SU-DHL-6 (cell line): ENCODE results near the gene FOXI2.

Source experiments
- H2AFZ ChIP-seq: fragments of 200-600 bp; sonication (generic); 2 replicates; pipeline ENCODE4 v1.6.1; 2014; ENCODE audit warnings: low read depth, mild to moderate bottlenecking, moderate library complexity, mixed read lengths, antibody characterized with exemption, low read length; ENCODE audit not compliant: severe bottlenecking
- H3F3A ChIP-seq: fragments of 200-600 bp; shearing (Covaris generic); 2 replicates; pipeline ENCODE4 v1.6.0; 2016; ENCODE audit warnings: antibody characterized with exemption, mild to moderate bottlenecking; ENCODE audit not compliant: insufficient read depth
- H3K27ac ChIP-seq: fragments of 200-600 bp; sonication (generic); 2 replicates; pipeline ENCODE4 v1.5.1; 2016; ENCODE audit warnings: low read depth, mild to moderate bottlenecking, low read length, moderate library complexity, mixed read lengths
- H3K27me3 ChIP-seq: fragments of 200-600 bp; sonication (generic), shearing (Covaris generic); 2 replicates; pipeline ENCODE4 v1.6.0; 2014; ENCODE audit warnings: mild to moderate bottlenecking, low read length
- H3K36me3 ChIP-seq: fragments of 200-600 bp; sonication (generic); 2 replicates; pipeline ENCODE4 v1.6.1; 2014; ENCODE audit warnings: mild to moderate bottlenecking, low read length, mixed read lengths
- H3K4me2 ChIP-seq: fragments of 300-600, 200-600 bp; shearing (Covaris generic), sonication (generic); 2 replicates; pipeline ENCODE4 v1.6.0; 2014; ENCODE audit warnings: low read length, low read depth, mild to moderate bottlenecking; ENCODE audit not compliant: poor library complexity, severe bottlenecking
- H3K4me3 ChIP-seq: fragments of 200-600 bp; sonication (generic); 2 replicates; pipeline ENCODE4 v1.5.1; 2014; ENCODE audit warnings: antibody characterized with exemption, low read length, mild to moderate bottlenecking, mixed read lengths; ENCODE audit not compliant: insufficient read depth, poor library complexity, severe bottlenecking
- H3K79me2 ChIP-seq: fragments of 200-600 bp; sonication (generic); 2 replicates; pipeline ENCODE4 v1.6.1; 2014; ENCODE audit warnings: mild to moderate bottlenecking, low read length, moderate library complexity; ENCODE audit not compliant: insufficient read depth
- H3K9ac ChIP-seq: fragments of 200-600 bp; sonication (generic); 2 replicates; pipeline ENCODE4 v1.7.0; 2014; ENCODE audit warnings: mild to moderate bottlenecking, low read length
- H3K9me2 ChIP-seq: fragments of 200-600 bp; sonication (generic); replicated peaks from 2 replicates; pipeline ENCODE4 v1.6.1; 2014; ENCODE audit warnings: low read length; ENCODE audit not compliant: insufficient read depth
- H3K9me3 ChIP-seq: fragments of 200-600 bp; sonication (generic); 2 replicates; pipeline ENCODE4 v1.6.1; 2014; ENCODE audit warnings: low read length, mixed read lengths; ENCODE audit not compliant: insufficient read depth
- H4K20me1 ChIP-seq: fragments of 200-600 bp; sonication (generic); 2 replicates; pipeline ENCODE4 v1.6.1; 2014; ENCODE audit warnings: low read depth, mild to moderate bottlenecking, antibody characterized with exemption, low read length, moderate library complexity, mixed read lengths
- EZH2phosphoT487 ChIP-seq: fragments of 200-600 bp; sonication (generic), shearing (Covaris generic); conservative IDR thresholded peaks from 2 replicates; pipeline ENCODE4 v1.6.1; 2018; ENCODE audit warnings: mild to moderate bottlenecking, antibody characterized with exemption, low read length, moderate library complexity, mixed read lengths
- TF ChIP-seq, protein P1 (sequence below): fragments of 200-600 bp; sonication (generic); IDR thresholded peaks from one replicate; pipeline ENCODE4 v1.5.1; 2017; ENCODE audit warnings: antibody characterized with exemption, mild to moderate bottlenecking, low read length, moderate library complexity; ENCODE audit not compliant: insufficient read depth, poor library complexity, severe bottlenecking

FOXI2 gene

DNA sequence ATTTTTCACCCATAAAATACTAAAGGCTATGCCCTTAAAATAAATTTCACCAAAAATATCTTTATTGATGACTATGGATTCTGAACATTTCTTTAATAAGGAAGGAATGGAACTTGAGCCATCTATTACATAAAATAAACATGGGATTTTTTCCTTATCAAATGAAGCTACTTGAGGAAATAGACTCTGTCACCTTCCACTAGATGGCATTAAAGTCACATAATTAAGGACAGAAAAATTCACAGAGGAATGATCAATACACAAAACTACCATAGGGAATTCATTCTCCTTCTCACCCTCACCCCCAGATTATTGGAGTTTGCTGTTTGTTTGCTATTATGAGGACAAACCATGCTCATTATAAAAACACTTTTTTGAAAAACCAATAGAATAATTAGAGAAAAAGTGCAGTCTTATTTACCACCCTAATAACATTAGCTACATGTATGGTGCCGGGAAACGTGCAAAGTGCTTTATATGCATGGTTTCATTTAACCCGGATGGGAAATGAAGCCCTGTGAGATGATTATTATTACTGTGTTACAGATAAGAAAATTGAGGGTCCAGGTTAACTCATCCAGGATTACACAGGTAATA is 21.1 kb upstream of the FOXI2 start:
- Histone ChIP-seq H3K27me3 (no peaks in the 10 kb centered on the region), H2AFZ (no peak overlapping the region), H3K36me3 (no peaks in the 10 kb centered on the region), H3K27ac (no peak overlapping the region), H3K79me2 (no peaks in the 10 kb centered on the region), H3K4me3 (no peak overlapping the region), H3K9me2 (no peaks in the 10 kb centered on the region), H3F3A (no peaks in the 10 kb centered on the region), H3K4me2 (no peak overlapping the region), H3K9ac (no peak overlapping the region), H4K20me1 (no peaks in the 10 kb centered on the region), H3K9me3 (no peaks in the 10 kb centered on the region)
- TF ChIP-seq, protein P1, sequence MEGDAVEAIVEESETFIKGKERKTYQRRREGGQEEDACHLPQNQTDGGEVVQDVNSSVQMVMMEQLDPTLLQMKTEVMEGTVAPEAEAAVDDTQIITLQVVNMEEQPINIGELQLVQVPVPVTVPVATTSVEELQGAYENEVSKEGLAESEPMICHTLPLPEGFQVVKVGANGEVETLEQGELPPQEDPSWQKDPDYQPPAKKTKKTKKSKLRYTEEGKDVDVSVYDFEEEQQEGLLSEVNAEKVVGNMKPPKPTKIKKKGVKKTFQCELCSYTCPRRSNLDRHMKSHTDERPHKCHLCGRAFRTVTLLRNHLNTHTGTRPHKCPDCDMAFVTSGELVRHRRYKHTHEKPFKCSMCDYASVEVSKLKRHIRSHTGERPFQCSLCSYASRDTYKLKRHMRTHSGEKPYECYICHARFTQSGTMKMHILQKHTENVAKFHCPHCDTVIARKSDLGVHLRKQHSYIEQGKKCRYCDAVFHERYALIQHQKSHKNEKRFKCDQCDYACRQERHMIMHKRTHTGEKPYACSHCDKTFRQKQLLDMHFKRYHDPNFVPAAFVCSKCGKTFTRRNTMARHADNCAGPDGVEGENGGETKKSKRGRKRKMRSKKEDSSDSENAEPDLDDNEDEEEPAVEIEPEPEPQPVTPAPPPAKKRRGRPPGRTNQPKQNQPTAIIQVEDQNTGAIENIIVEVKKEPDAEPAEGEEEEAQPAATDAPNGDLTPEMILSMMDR = peak; percentile 37
- no peak for TF ChIP-seq EZH2phosphoT487

DNA sequence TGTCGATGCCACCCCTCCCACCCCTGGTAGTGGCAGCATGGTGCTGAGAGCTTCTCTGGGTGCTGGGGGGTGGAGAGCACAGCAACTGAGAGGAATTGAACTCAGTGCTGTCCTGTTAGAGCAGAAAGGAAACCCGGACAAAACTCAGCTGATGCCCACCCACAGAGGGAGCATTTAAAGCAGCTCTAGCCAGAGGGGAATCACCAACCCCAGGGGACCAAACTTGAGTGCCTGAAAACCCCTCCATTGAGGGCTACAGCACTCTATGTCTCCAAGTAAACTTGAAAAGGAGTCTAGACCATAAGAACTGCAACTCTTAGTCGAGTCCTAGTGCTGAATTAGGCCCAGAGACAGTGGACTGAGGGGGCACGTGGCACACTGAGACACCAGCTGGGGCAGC is 16.8 kb upstream of the FOXI2 start:
- Histone ChIP-seq H3K9ac (no peak overlapping the region), H2AFZ (no peak overlapping the region), H3F3A (no peaks in the 10 kb centered on the region), H3K36me3 (no peaks in the 10 kb centered on the region), H3K79me2 (no peaks in the 10 kb centered on the region), H3K4me2 (no peak overlapping the region), H3K9me3 (no peaks in the 10 kb centered on the region), H3K9me2 (no peaks in the 10 kb centered on the region), H4K20me1 (no peaks in the 10 kb centered on the region), H3K27ac (no peak overlapping the region), H3K4me3 (no peak overlapping the region), H3K27me3 (no peaks in the 10 kb centered on the region)
- TF ChIP-seq EZH2phosphoT487 = no peak
- TF ChIP-seq, protein P1 = no peak

DNA sequence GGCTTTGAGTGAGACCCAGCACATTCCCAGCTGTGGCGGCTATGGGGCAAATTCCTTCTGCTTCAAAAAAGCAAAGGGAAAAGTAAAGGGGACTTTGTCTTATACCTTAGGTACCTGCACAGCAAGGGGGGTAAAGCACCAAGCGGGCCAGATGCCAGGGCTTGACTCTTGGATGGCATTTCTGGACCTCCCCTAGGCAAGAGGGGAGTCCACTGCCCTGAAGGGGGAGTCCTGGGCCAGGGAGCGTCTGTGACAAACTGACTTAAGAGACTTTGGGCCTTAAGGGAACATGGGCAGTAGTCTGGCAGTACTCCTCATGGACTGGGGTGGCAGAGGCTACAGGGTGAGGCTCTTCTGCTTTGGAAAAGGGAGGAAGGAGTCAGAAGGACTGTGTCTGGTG is 16.1 kb upstream of the FOXI2 start:
- H3K9ac ChIP-seq = no peak overlapping the region
- H2AFZ ChIP-seq = no peak overlapping the region
- no peaks in the 10 kb centered on the region for H3K9me2 ChIP-seq
- H3K4me3 ChIP-seq = no peak overlapping the region
- H3K79me2 ChIP-seq = no peaks in the 10 kb centered on the region
- TF ChIP-seq, protein P1 = no peak
- no peak for TF ChIP-seq EZH2phosphoT487
- H4K20me1 ChIP-seq = no peaks in the 10 kb centered on the region
- no peak overlapping the region for H3K27ac ChIP-seq
- no peaks in the 10 kb centered on the region for H3K27me3 ChIP-seq
- H3K36me3 ChIP-seq = no peaks in the 10 kb centered on the region
- no peaks in the 10 kb centered on the region for H3F3A ChIP-seq
- H3K9me3 ChIP-seq = no peaks in the 10 kb centered on the region
- no peak overlapping the region for H3K4me2 ChIP-seq
